Esophagus muscularis mucosa (tissue), 4 donors: ENCODE measurements around the gene BICD1. TPM values are rescaled to one million over a fixed set of nuclear protein-coding genes. Genes with fewer than 3 reads are reported as not detected.

Source experiments
- DNase-seq: peaks from one replicate; pipeline ENCODE4 v3.0.0-alpha.2; 2017; ENCODE audit errors: extremely low spot score
- H3K27ac ChIP-seq, 4 donors: fragments of 200-600 bp; sonication (generic); replicated peaks in 1 of 4; 1 replicate in 3 of 4; 2 replicates in 1 of 4; pipeline ENCODE4 v1.5.1; 2016 to 2019; ENCODE audit warnings: mild to moderate bottlenecking in 1 of 4
- H3K27me3 ChIP-seq, 4 donors: fragments of 200-600 bp; sonication (generic); one replicate each; pipeline versions ENCODE4 v1.5.1 to v1.6.0; 2016 to 2019
- H3K36me3 ChIP-seq, 4 donors: fragments of 200-600 bp; sonication (generic); one replicate each; pipeline ENCODE4 v1.5.1; 2016 to 2019
- H3K4me1 ChIP-seq, 4 donors: fragments of 200-600 bp; sonication (generic); one replicate each; pipeline ENCODE4 v1.5.1; 2016 to 2019
- H3K4me3 ChIP-seq, 4 donors: fragments of 200-600 bp; sonication (generic); 1 replicate in 2 of 4; 2 replicates in 2 of 4; pipeline ENCODE4 v1.5.1; 2016 to 2019; ENCODE audit warnings: mild to moderate bottlenecking in 4 of 4, moderate library complexity in 1 of 4
- H3K9me3 ChIP-seq, 4 donors: fragments of 200-600 bp; sonication (generic); 1 replicate in 3 of 4; 2 replicates in 1 of 4; pipeline ENCODE4 v1.5.1; 2016 to 2019
- CTCF ChIP-seq, 3 experiments: fragments of 200-600 bp in 2 of 3; fragments of 450-650 bp in 1 of 3; sonication (generic) in 2 of 3; IDR thresholded peaks; one replicate each; pipeline ENCODE4 v1.5.1; 2017 to 2019; ENCODE audit warnings: antibody characterized with exemption in 3 of 3, mild to moderate bottlenecking in 2 of 3, moderate library complexity in 1 of 3
- EP300 ChIP-seq: sonication (generic); formaldehyde crosslinking; IDR thresholded peaks from one replicate; pipeline ENCODE4 v1.6.1; 2017; ENCODE audit warnings: antibody characterized with exemption
- POLR2A ChIP-seq: fragments of 450-650 bp; IDR thresholded peaks from one replicate; pipeline ENCODE4 v1.6.1; 2017; ENCODE audit warnings: antibody characterized with exemption, moderate library complexity, mild to moderate bottlenecking, low read depth
- POLR2AphosphoS5 ChIP-seq, 2 donors: sonication (generic); formaldehyde crosslinking; IDR thresholded peaks; one replicate each; pipeline ENCODE4 v1.6.1; 2017; ENCODE audit warnings: antibody characterized with exemption in 2 of 2
- WGBS: methylation state at CpG from one replicate; pipeline ENCODE4 v1.1.5; 2018; 5-methylcytosine and 5-hydroxymethylcytosine counted together
- intact Hi-C: fragments of 100-400 bp; cut with DNase I; formaldehyde crosslinking; loops from one replicate; pipeline ENCODE4 v1.15.1; 2023
- total RNA-seq, 4 donors: library from RNA; depleted of rRNA; stranded (reverse); fragments of >200 nt; gene quantifications; one replicate each; pipeline versions ENCODE4 v1.1.0 to v1.2.1, GENCODE V29; 2016

The BICD1 gene
- total RNA-seq, 4 donors from 2014 or later = 6.8 to 14.1 (median 10.2) TPM

- Histone ChIP-seq H3K27ac (no peak overlapping the region), H3K27me3 (no peaks in the 10 kb centered on the region), H3K4me1 (no peaks in the 10 kb centered on the region), H3K36me3 (no peaks in the 10 kb centered on the region), H3K9me3 (no peaks in the 10 kb centered on the region), H3K4me3 (no peak overlapping the region)
- intact Hi-C loops = no loop called here
- no peak for TF ChIP-seq EP300
- TF ChIP-seq CTCF (IDR thresholded peaks at IDR 0.05) = no peak
- TF ChIP-seq POLR2A = no peak
- TF ChIP-seq POLR2AphosphoS5 (IDR thresholded peaks at IDR 0.05) = no peak
- WGBS = 98% methylated on average over 3 of the region's 3 CpGs
- no peak for DNase-seq
Measured at GRCh38 chr12:32084753-32085152, 21.9 kb upstream of the BICD1 start.

- no peaks in the 10 kb centered on the region for H3K4me1 ChIP-seq
- no peaks in the 10 kb centered on the region for H3K9me3 ChIP-seq
- TF ChIP-seq EP300 (no peak), CTCF (IDR thresholded peaks at IDR 0.05) (no peak), POLR2AphosphoS5 (IDR thresholded peaks at IDR 0.05) (no peak), POLR2A (no peak)
- WGBS = 72% methylated on average over 5 of the region's 5 CpGs
- H3K4me3 ChIP-seq = no peak overlapping the region
- H3K27ac ChIP-seq = no peak overlapping the region
- intact Hi-C loops = no loop called here
- no peaks in the 10 kb centered on the region for H3K36me3 ChIP-seq
- no peaks in the 10 kb centered on the region for H3K27me3 ChIP-seq
- no peak for DNase-seq
Measured at GRCh38 chr12:32087306-32087705, 19.3 kb upstream of the BICD1 start.

DNA sequence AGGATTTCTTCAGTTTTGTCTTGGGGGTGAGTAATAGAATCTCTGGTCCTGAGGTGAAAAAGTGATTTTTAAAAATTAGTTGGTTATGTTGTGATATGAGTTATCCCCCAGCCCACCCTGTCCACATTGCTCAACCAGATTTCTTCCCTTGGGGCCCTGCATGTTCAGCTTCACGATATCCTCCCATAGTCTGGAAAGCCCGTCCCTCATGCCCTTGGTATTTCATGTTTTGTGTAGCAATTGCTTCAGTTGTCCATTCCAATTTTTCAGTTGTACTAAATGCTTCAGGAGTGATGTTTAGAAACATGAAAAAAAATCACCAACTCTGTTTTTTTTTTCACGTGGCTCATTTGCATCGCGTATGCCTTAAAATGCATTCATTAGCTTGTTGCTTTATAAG is 17.5 kb upstream of the BICD1 start:
- H3K9me3 ChIP-seq = no peaks in the 10 kb centered on the region
- TF ChIP-seq EP300 = no peak
- no peak for TF ChIP-seq CTCF (IDR thresholded peaks at IDR 0.05)
- TF ChIP-seq POLR2A = no peak
- no peak for TF ChIP-seq POLR2AphosphoS5 (IDR thresholded peaks at IDR 0.05)
- no peaks in the 10 kb centered on the region for H3K4me1 ChIP-seq
- intact Hi-C loops = no loop called here
- H3K4me3 ChIP-seq = no peak overlapping the region
- no peak overlapping the region for H3K27ac ChIP-seq
- WGBS = 89% methylated on average over 5 of the region's 5 CpGs
- no peaks in the 10 kb centered on the region for H3K36me3 ChIP-seq
- no peaks in the 10 kb centered on the region for H3K27me3 ChIP-seq
- no peak for DNase-seq

DNA sequence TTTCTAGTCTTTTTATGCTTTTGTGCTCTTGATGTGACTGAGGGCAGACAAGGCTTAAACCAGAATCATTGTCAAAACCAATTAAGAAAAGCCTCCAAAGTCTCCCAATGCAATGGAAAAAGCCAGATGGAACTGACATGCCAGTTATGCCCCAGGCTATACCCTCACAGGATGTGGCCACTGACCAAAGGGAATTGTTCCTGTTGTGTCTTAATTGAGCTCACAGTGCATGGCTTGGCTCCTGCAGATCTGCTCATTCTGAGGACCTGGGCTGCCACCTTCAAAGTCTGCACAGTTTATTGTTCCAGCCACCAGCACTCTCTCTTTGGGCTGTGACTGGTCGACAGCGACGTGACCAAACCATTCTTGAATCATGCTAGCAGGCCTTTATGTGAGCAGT is 17.1 kb upstream of the BICD1 start:
- Histone ChIP-seq H3K4me3 (no peak overlapping the region), H3K36me3 (no peaks in the 10 kb centered on the region), H3K27ac (no peak overlapping the region), H3K27me3 (no peaks in the 10 kb centered on the region), H3K4me1 (no peaks in the 10 kb centered on the region), H3K9me3 (no peaks in the 10 kb centered on the region)
- intact Hi-C loops = no loop called here
- TF ChIP-seq EP300 (no peak), CTCF (IDR thresholded peaks at IDR 0.05) (no peak), POLR2A (no peak), POLR2AphosphoS5 (IDR thresholded peaks at IDR 0.05) (no peak)
- DNase-seq = no peak
- WGBS = no CpG with 5 or more reads among the region's 3 CpGs

- no peak for TF ChIP-seq POLR2A
- no peak for TF ChIP-seq POLR2AphosphoS5 (IDR thresholded peaks at IDR 0.05)
- no peak for TF ChIP-seq EP300
- no peak for TF ChIP-seq CTCF (IDR thresholded peaks at IDR 0.05)
- WGBS = 57% methylated on average over 1 of the region's 1 CpG
Measured at GRCh38 chr12:32091696-32092095, 15.0 kb upstream of the BICD1 start.

More at GRCh38 chr12:32091696-32092095, 15.0 kb upstream of the BICD1 start:
- Histone ChIP-seq H3K36me3 (no peaks in the 10 kb centered on the region), H3K4me1 (no peaks in the 10 kb centered on the region), H3K27me3 (no peaks in the 10 kb centered on the region), H3K27ac (no peak overlapping the region), H3K4me3 (no peak overlapping the region), H3K9me3 (no peaks in the 10 kb centered on the region)
- no peak for DNase-seq
- intact Hi-C loops = no loop called here
